NOMO-1 treated with dmso at 0.1 percent for 144 hours (cell line): Measurements from ENCODE around the gene ZNF775.
A peak's percentile ranks its signal among the peaks of the same experiment; 100 is the strongest.

Source experiments
- DNase-seq: peaks from one replicate; lab custom pipeline; 2025; ENCODE audit not compliant: unreplicated experiment; lab: John Stamatoyannopoulos, UW

Gene ZNF775

DNA sequence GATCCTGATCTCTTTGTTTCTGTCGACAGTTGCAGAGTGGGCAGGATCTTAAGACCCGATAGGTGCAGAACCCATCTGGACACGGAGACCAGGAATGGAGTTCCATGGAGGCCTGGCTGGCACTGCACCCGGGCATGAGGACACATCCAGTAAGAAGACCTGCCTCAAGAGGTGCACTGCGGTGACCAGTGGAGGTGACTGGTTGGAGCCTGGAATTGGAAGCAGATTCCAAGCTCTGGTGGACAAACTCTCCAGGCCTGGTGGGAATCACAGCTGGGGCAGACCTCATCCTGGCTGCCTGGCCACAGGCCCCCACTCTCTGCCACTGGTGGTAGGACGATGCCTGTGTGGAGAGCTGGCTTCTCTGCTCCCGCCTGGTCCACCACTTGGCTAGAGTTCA lies 31.0 kb downstream of the ZNF775 start:
- no peak for DNase-seq

DNA sequence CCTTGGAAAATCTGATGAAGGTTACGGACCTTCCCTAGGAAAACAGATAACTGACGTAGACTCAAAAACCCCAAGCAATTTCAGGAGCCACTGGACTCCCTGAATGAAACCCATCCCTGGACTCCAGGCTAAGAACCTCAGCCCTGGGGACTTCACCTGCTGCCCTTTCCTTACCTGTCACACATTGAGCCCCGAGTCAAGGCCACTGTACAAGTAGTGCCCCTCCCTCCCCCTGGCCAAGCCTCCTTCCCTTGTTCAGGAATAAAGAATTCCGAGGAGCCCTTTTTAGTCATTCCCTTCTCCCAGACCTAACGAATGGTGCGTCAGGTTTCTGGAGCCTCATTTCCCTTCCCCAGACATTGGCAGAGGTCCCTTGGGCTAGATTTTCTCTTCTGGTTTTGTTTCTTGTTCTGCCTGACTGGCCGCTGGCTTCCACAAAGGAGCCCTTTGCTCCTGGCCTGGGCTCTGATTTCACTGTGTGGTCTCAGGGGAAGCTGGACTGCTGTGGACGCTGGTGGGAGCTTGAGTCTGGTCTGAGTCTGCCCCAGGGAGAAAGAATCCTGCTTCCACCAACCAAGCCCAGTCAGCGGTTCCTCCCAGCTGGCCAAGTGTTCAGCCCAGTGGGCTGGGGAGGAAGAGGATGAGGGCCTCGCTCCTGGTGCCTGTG lies 31.7 kb downstream of the ZNF775 start:
- no peak for DNase-seq

DNA sequence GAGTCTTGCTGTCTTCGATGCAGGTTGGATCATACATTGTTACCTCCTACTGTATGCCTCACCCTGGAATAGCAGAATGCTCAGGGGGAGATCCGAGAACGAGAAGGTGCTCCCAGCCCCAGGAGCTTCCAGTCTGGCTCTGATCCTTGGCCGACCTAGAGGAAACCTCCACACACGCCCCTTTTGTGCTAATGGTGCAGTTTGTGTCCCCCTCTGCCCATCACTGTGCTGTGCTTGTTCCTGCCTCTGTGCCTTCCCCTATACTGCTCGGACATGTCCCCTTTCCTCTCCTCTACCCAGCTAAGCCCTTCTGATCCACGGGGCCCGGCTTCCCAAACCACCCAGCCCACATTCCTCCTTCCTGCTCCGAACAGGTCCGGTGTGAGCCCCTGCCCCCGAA lies 32.5 kb downstream of the ZNF775 start:
- DNase-seq, result no peak

DNA sequence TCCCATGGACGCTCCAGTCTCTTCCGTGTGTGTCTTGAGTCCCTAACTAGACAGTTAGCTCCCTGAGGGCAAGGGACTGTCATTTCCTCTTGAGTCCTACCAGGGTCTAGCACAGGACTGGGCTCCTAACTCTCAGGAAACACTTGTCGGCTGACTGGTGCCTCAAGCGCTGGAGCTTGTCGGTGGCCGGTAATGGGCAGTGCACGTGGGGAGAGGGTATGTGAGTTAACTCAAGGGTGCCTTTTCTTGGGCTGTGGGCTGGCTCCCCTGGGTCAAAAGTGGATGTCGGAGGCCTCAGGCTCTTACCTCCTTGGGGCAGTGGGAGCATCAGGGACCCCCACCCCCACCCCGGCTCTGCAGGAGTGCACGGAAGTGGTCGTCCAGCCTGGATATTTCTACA lies 32.9 kb downstream of the ZNF775 start:
- no peak for DNase-seq

DNA sequence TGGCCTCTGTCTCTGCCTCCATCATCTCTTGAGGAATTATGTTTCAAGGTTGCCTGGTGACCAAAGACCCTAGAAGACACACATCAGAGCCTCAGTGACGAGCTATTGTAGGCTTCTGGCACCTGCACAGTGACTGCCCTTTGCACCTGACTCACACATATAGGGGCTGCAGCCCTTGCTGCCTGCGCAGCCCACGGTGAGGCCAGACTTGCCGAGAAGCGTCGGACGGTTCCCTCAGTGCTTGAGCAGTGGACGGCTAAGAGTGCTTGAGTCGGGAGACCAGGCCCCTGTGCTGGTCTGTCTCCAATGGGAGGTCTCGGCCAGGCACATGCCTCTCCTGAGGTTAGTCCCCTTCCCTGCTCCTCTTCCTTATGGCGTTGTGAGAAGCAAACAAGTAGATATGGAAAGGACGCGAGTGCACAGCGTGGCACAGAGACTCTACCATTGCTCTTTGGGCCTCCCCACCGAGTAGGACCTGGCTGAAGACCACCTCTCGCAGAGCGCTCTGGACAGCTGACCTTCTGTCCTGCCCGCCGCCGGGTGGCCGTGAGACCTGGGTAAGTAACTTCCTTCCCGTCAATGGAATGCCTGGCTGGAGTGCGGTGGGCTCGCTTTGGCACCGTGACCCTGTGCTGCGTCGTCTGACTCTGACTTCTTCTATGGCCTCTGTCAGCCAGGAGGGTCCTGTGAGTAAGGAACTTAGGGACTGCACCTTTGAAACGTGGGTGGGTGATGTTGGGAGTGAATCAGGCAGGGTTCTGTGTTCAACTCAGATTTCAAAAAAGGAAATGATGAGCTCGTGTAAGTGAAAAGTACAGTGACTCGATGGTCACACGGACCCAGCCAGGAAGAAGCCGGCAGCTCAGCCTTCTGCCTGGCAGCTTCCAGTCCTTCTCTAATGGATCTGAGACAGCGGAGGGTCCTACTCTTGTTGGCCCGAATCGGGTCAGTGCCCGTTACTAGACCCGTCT lies 33.7 kb downstream of the ZNF775 start:
- DNase-seq, result no peak

DNA sequence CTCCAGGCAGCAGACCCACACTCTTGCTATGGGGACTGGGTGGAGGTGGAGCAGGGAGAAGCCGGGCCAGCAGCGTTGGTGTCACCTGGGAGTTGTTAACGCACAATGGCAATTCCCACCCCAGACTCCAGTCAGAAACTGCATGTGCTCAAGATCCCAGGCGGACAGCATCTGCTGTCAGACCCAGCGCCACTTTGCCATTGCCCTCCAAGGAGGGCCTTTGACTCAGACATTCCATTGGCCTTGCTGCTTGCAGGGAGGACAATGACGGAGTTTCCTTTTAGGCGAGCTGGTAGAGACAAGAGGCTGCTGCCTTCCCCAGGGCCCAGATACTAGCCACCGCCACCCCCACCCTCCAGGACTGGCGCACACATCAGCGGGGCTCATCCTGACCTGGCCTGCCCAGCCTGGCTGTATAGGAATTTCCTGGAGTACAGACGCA lies 34.5 kb downstream of the ZNF775 start:
- no peak for DNase-seq

DNA sequence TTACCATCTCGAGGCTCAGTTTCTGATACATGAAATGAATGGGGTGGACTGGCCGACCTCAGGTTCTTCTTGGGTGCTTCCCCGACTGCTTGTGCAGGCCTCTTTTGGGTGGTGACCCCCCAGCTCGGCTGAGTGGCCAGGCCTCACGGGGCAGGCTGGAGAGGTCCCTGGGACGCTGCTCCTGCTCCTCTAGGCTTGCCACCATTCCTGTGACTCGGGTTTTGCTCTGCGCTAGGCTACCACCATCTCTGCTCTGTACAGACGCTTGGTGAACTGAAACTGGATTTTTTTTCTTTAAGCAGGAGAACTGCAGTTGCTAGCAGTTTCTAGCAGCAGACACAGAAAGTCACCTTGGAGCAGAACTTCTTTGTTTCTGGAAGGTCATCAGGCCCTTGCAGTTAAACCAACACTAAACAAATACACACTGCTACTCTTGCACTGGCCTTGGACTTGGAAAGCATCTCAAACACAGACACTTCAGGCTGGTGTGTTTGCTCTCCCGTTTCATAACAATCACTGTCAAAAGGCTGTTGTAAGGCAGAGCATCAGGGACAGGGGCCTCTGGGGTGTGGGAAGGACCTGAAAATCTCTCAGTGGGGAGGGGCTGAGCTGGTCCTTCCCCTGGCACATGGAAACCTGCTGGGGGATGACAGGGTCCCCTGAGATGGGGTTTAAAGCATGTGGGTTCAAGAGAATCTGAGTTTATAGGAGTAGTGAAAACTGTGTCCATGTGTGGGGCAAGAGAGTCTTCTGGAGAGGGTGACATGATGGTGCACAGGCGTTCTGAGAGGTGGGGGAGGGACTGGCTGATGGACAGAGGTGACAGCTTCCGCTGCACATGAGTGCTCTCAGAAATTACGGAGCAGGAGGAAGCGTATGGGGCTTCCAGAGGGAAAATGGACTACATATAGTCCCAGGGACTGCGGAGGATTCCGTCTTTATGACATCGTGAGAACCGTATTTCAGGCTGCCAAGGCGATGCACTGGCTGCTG lies 36.3 kb downstream of the ZNF775 start:
- no peak for DNase-seq

DNA sequence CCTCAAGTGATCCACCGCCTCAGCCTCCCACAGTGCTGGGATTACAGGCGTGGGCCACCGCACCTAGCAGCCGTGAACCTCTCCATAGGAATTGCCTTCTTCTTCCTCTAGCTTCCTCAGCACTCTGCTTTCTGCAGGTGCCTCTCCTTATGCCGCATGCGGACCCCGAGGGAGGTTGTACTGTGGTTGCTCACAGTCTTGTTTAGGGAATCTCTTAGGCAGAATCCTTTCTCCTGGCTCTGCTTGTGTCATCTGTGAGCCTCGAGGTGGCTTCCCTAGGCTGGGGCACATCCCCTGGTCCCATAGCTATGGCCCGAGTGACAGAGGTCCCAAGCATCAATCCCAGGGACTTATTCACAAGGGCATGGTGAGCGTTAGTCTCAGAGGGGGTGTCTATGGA lies 38.1 kb downstream of the ZNF775 start:
- DNase-seq, result no peak

DNA sequence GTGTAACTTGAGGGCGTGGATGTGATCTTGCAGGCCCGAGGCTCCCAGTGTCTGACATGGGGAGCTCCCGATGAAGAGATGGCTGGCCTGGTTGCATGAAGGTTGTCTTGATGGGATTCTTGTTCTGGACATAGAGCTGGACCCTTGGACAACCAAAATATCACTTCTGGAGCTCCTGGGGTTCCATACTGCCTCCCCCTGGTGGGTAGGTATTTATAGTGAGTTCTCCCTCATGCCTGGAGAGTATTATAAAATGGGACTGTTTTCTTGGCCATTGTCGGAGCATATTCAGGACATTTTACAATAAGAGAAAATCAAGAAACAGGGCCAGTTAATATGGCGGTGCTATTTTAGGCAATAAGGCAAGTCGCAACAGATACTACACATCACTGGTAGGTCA lies 38.7 kb downstream of the ZNF775 start:
- DNase-seq, result no peak

DNA sequence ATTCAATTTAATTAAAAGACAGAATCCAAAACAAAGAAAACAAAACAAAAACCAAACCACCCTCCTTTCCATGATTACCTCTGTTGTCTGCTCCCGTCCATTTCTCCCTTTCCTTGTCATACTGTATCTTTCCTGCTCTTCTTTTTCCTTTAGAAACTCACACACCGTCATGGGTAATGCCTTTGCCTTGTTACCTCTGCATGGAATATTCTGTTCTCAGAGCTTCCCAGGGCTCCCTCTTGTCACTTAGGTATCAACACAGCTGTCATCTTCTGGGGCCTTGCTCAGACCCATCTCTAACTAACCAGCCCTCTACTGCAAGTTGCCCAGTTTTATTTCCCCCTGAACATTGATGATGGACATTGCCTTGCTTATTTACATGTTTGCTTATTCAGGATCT lies 41.1 kb downstream of the ZNF775 start:
- no peak for DNase-seq

DNA sequence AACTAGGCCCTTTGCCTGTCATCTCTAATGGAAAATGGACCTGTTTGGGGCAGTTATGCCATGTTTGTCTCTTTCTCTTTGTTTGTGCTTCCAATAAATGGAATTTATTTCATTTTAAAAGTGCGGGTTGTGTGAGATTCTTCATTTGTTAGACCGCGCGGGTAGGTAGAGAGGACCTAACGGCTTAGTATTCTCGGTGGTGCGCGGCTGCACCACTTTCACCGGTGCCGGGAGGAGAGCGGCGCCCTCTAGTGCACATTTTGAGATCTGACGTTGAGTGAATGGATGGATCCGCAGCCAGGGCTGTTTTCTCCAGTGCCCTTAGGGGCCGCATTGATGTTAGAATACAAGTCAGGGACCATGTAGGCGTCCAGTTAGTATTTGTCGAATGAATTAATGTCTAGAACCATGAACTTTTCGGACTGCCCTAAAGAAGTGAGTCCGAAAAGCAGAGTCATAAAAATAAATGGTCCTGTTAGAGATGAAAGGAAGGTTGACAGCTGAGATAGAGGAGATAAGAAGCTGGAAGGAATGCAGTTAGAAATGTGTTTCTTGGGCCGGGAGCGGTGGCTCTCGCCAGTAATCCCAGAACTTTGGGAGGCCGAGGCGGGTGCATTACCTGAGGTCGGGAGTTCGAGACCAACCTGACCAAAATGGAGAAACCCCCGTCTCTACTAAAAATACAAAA lies 42.0 kb downstream of the ZNF775 start:
- peak; percentile 47 for DNase-seq

DNA sequence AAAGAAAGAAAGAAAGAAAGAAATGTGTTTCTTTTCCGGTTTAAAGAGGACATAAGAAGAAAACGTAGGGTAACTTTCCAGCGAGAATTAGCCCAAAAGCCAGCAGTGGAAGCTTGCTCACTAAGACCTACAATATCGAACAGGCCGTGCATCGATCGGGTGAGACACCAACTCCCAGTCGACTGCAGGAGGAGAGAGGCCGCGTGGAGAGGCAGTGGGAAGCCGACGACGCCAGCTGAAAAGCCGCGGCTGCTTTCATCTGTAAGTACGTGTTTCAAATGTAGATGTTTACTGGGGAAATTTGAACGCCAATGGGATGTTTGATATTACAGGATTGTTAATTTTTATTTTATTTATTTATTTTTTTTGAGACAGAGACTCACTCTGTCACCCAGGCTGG lies 42.7 kb downstream of the ZNF775 start:
- DNase-seq, result no peak

DNA sequence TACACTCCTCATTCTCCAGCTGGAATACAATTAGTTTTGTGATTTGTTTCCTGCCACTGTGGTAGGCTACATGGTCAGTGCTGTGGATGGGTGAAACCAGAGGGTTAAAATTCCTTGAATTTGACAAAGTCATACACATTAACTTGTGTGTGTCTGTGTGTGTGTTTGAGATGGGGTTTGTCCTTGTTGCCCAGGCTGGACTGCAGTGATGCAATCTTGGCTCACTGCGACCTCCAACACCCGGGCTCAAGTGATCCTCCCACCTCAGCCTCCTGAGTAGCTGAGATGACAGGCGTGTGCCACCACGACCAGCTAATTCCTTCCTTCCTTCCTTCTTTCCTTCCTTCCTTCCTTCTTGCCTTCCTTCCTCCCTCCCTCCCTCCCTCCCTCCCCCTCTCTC lies 46.5 kb downstream of the ZNF775 start:
- no peak for DNase-seq

DNA sequence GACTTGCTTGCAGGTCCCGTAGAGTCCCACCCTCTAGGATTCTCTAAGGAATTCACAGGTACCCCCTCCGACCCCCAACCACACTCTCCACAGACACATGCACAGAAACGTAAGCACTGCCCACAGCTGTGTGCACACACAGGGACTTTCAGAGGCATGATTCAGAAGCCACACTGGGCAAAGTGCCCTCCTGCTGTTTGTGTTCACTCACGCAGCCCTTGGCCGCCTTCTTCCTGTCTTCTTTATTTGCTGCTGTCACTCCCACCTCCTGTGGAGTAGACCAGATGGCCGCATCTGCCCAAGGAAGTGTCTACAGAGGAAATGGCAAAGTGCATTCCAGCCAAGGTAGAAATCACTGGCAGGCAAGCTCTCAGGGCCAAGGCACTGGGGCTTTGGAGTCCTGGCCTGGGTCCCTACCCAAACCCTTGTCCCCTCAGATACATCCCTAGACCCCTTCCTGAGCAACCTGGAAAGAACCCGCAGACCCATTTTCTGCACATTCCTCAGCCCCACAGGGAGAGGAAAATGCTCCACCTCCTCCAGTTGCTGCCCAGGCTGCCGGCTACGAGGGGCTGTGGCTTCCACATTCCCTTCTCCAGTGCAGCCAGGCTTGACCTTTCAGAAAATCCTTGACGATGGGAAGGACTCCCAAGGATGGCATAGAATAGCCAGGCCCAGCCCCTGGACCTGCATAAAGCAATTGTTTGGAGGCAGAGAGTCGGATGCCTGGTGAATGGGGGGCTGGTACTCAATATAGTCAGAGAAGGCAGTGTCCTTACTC lies 49.7 kb downstream of the ZNF775 start:
- DNase-seq, result no peak

DNA sequence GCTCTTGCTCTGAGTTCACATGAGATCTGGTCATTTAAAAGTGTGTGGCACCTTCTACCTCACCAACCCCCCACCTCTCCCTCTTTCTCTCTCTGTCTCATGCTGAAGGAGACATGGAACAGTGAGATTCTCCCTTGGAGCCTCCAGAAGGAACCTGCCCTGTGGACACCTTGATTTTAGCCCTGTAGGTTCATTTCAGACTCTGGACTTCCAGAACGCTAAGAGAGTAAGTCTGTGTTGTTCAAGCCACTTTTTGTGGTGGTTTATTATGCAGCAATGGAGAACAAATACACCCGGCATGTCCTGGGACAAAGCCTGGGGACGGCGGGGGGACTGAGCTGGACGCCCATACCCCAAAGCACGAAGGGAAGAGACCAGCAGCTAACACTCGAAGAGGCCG lies 50.6 kb downstream of the ZNF775 start:
- DNase-seq, result no peak

DNA sequence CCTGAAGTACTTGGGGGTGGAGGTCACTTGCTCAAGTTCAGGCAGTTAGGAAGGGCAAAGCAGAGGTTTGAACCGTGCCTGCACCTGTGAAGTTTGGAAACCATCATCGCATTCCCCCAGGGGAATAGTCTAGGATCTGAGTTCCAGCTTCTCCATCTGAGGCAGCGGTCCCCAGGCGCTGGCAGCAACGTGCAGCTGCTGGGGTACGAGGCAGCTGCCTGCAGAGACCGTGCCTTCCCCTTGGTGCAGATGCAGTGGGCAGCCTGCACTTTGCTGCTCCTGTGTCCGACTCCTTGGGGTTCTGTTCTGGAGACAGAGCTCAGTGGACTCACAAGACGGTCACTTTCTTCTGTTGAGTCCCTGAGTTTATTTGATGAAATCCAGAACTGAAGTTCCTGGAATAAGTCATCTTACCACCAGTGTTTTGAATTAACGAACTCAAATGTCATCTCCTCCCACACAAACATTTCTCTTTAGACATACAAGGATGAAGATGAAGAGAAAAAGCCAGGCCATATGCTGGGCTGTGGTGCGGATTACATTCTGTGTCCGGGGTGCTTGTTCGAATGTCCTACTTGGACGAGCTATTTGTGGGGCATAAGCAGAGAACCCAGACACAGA lies 51.4 kb downstream of the ZNF775 start:
- no peak for DNase-seq

DNA sequence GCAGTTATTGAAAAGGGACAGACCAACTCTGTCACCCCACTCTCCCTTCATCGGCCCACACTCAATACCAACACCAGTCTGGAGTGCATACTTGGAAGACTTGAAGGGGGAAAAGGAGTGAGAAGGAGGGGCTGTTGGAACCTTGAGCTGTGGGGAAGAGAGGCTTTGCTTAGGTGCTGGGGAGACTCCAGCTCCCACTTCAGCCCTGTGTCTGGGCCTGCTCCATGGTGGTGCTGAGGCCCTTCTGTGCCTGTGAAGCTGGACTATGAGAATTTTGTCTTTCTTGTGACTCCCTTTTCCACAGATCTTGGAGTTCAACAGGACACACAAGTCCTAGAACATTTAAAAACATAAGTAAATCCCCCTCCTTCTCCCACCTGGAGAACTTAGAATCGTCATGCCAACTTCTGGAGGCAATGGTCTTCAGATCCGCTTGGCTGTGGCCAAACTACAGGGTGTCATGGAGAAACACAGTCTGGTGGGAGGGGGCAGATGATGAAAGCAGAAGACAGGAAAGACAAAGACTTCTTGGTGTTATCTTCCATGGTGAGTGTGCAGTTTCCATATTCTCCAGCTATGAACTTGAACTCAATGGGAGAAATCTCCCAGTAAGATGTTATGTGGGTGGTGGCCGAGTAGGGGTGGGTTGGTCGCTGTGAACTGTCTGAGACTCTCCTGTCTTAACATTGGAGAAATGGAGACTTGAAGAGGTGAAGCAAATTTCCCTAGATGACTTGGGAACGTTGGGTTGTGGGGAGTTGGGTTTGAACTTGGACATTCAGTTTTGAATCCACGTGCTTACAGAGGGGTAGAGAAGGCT lies 52.9 kb downstream of the ZNF775 start:
- no peak for DNase-seq
